IPS DF 6.9 (cell line): ENCODE measurements around the gene CCSER1.
"Not testable (repeated sequence)": the region's sequence is repeated elsewhere in the genome, so short reads cannot be mapped to it uniquely, and the experiment has no call there.

Experiments
- DNase-seq: peaks from one replicate; pipeline ENCODE4 v3.0.0-alpha.2; 2013; ENCODE audit warnings: low read depth, low spot score
- H3K27ac ChIP-seq: one replicate; pipeline ENCODE4 v1.5.1; 2013; ENCODE audit warnings: low read length, control low read depth
- H3K27me3 ChIP-seq: 2 replicates; pipeline ENCODE4 v1.6.1; 2013; ENCODE audit warnings: mild to moderate bottlenecking, low read length; ENCODE audit not compliant: control insufficient read depth, insufficient read depth
- H3K36me3 ChIP-seq: 2 replicates; pipeline ENCODE4 v1.6.1; 2013; ENCODE audit warnings: low read length; ENCODE audit not compliant: control insufficient read depth, insufficient read depth
- H3K4me1 ChIP-seq: 2 replicates; pipeline ENCODE4 v1.6.1; 2013; ENCODE audit warnings: low read length; ENCODE audit not compliant: control insufficient read depth, insufficient read depth
- H3K4me3 ChIP-seq: 2 replicates; pipeline ENCODE4 v1.5.1; 2013; ENCODE audit warnings: mild to moderate bottlenecking, low read length
- H3K9me3 ChIP-seq: 2 replicates; pipeline ENCODE4 v1.6.1; 2013; ENCODE audit warnings: low read length, inconsistent platforms; ENCODE audit not compliant: control insufficient read depth, insufficient read depth
- WGBS: extraction: QIAGEN DNeasy Blood & Tissue Kit; methylation state at CpG from one replicate; pipeline ENCODE4 v1.1.7; 2013; ENCODE audit warnings: mixed read lengths, missing lambda C conversion rate; ENCODE audit not compliant: insufficient read length, insufficient coverage; 5-methylcytosine and 5-hydroxymethylcytosine counted together

The CCSER1 gene

DNA sequence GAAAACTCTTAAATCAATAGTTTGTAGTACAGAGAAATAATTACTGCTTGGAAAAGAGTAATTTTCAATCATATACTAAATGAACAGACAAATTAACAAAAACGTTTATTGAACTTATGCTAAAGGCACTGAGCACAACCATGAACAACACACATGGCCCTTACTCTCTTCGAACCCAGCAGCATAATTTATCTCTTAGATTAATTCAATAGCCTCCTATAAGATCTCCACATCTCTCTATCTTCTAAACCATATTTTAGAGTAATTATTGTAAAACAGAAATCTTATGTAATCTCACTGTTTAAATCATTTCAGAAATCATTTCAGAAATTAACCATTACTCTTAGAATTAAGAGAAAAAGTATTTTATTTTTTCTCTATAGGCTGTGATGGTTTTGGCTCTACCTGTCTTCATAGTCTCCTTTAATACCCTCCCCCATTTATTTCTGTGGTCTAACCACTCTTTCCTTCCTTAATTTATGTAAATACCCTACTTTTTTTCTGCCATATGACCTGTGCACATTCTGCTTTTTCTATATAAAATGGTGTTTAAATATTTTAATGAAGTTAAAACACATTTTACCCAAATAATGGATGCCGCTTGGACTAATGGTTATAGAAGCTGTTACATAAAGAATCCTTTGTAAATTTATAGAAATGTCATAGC is 218.5 kb downstream of the CCSER1 start:
- H3K4me1 ChIP-seq = no peaks in the 10 kb centered on the region
- no peaks in the 10 kb centered on the region for H3K9me3 ChIP-seq
- no peaks in the 10 kb centered on the region; the same call in 1 of the 2 replicates for H3K27me3 ChIP-seq
- H3K36me3 ChIP-seq = no peaks in the 10 kb centered on the region
- H3K4me3 ChIP-seq = no peak overlapping the region
- H3K27ac ChIP-seq = no peak overlapping the region
- no CpG with 5 or more reads among the region's 3 CpGs for WGBS
- DNase-seq = no peak

DNA sequence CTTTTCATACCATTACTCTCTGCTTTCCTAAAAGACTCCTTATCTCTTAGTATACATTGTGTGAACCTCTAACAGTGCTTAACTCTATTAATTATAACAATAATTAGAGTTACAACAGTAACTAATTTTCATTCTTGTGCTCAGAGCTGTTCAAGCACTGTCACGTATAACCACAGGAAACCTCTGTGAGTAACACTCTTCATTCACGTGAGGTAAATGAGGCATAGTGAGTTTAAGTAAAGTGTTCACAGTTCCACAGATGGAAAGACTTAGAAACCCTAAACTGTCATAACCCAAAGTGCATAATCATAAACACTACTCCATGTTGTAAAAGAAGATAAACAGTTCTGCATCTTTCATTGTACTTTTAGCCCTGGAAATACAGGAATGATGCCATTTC is 222.4 kb downstream of the CCSER1 start:
- no CpG with 5 or more reads among the region's 2 CpGs for WGBS

DNA sequence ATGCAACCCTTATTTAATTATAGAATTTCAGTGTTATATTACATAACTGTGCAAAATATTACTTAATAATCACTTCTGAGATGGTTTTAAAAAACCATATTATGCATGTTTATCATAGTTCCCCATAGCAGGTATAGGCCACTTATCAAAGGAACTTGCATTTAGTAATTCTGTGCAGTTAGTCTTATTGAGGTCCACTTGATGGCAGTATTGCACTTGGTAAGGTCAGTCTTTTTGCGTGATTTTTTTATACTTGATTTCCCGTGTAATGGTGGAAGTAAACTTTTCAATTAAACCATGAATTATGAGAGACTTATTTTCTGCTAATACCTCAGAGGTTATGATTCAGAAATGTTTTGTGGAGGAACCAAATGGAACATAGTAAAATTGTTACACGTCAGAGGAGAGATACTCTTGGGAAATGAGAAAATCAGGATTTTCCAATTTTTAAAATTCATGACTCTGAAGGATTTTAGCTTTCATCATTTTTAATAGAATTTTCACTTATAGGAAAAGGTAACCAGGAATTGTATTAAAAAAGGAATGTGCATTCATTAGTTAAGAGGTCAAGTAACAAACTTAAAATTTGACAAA is 230.0 kb downstream of the CCSER1 start:
- Histone ChIP-seq H3K36me3 (no peaks in the 10 kb centered on the region), H3K9me3 (no peaks in the 10 kb centered on the region), H3K4me1 (no peaks in the 10 kb centered on the region), H3K27ac (no peak overlapping the region), H3K4me3 (no peak overlapping the region), H3K27me3 (no peaks in the 10 kb centered on the region)
- DNase-seq = peak; percentile 33
- no CpG with 5 or more reads among the region's 3 CpGs for WGBS

More for the DNA sequence above, 222.4 kb downstream of the CCSER1 start:
- no peak overlapping the region for H3K4me3 ChIP-seq
- no peaks in the 10 kb centered on the region; the same call in 1 of the 2 replicates for H3K27me3 ChIP-seq
- H3K27ac ChIP-seq = no peak overlapping the region
- no peaks in the 10 kb centered on the region for H3K9me3 ChIP-seq
- no peaks in the 10 kb centered on the region for H3K36me3 ChIP-seq
- DNase-seq = no peak
- H3K4me1 ChIP-seq = no peaks in the 10 kb centered on the region

DNA sequence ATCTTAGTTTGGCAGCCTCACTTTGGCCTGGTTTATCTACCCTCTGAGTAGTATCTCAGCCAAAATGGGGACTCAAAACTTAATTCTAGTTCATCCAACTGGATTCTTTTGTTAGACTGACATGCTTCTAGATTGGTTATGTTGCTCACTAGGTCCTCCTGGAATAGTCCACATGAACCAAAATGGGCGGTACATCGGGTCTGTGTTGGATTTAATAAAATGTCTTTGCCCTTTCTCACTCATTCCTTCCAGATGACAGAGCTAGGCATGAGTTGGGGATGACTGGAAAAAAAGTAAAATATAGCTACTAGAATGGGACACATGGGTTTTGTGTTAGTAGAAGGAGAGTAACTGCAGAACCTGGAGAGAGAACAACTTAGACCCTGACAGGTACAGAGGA is 247.9 kb downstream of the CCSER1 start:
- Histone ChIP-seq H3K9me3 (no peaks in the 10 kb centered on the region), H3K4me3 (no peak overlapping the region), H3K27ac (no peak overlapping the region), H3K27me3 (no peaks in the 10 kb centered on the region), H3K36me3 (no peaks in the 10 kb centered on the region), H3K4me1 (no peaks in the 10 kb centered on the region)
- no peak for DNase-seq
- WGBS = no CpG with 5 or more reads among the region's 2 CpGs

DNA sequence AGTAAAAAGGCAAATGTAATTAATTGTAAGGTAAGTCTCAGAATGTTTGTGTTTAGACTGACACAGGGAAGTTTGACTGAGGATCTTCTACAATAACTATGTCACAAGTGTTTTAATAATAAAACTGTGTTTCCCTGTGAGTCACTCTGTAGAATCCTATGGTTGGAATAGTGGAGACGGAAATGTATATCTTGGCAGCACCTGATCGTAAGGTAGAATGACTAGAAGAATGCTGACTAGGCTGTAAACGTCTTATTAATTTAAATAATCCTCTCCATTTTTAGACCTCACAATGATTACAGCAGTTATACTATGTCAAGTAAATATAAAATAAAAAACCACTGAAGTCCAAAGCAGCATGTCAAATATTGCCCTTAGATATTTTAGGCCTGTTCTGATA is 266.0 kb downstream of the CCSER1 start:
- DNase-seq = no peak
- no peaks in the 10 kb centered on the region for H3K27me3 ChIP-seq
- no peak overlapping the region for H3K27ac ChIP-seq
- H3K4me1 ChIP-seq = no peaks in the 10 kb centered on the region
- no peak overlapping the region for H3K4me3 ChIP-seq
- no CpG with 5 or more reads among the region's 3 CpGs for whole genome bisulfite sequencing
- H3K36me3 ChIP-seq = no peaks in the 10 kb centered on the region
- H3K9me3 ChIP-seq = no peaks in the 10 kb centered on the region

DNA sequence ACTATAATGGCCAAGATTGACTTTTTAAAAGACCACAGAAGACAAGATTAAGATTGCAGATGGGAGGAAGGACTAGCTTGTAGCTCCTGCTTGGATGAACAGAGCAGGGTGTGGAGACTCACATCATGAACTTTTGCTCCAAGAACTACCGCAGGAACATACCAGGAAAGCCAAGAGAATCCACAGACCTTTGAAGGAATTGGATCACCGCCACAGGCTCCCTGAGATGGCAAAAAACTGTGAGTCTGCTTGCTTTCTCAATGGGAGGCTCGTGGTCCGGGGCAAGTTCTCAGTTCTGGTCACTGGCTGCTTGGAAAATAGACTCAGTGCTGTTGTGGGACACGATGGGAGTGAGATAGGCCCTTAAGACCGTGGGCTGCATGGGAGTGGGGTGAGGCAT is 276.6 kb downstream of the CCSER1 start:
- Histone ChIP-seq H3K27ac (no peak overlapping the region), H3K27me3 (no peaks in the 10 kb centered on the region), H3K36me3 (no peaks in the 10 kb centered on the region), H3K4me3 (no peak overlapping the region), H3K9me3 (no peaks in the 10 kb centered on the region), H3K4me1 (no peaks in the 10 kb centered on the region)
- no peak for DNase-seq
- WGBS = no CpG with 5 or more reads among the region's 6 CpGs

DNA sequence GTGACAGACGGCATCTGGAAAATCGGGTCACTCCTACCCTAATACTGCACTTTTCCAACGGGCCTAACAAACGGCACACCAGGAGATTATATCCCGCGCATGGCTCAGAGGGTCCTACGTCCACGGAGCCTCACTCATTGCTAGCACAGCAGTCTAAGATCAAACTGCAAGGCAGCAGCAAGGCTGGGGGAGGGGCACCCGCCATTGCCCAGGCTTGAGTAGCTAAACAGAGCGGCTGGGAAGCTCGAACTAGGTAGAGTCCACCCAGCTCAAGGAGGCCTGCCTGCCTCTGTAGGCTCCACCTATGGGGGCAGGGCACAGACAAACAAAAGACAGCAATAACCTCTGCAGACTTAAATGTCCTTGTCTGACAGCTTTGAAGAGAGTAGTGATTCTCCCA is 280.7 kb downstream of the CCSER1 start:
- not testable (repeated sequence) for H3K9me3 ChIP-seq, H3K36me3 ChIP-seq, H3K27ac ChIP-seq, DNase-seq, H3K4me1 ChIP-seq, H3K27me3 ChIP-seq, H3K4me3 ChIP-seq
- no CpG with 5 or more reads among the region's 11 CpGs for WGBS

DNA sequence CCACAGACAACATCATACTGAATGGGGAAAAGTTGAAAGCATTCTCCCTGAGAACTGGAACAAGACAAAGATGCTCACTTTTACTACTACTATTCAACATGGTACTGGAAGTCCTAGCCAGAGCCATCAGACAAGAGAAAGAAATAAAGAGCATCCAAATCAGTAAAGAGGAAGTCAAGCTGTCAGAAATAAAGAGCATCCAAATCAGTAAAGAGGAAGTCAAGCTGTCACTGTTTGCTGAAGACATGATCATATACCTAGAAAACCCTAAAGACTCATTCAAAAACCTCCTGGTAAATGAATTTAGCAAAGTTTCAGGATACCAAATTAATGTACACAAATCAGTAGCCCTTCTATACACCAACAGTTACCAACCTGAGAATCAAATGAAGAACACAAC is 285.6 kb downstream of the CCSER1 start:
- H3K27ac ChIP-seq, H3K9me3 ChIP-seq, H3K4me3 ChIP-seq, H3K27me3 ChIP-seq, DNase-seq, H3K36me3 ChIP-seq, H3K4me1 ChIP-seq: not testable (repeated sequence)

DNA sequence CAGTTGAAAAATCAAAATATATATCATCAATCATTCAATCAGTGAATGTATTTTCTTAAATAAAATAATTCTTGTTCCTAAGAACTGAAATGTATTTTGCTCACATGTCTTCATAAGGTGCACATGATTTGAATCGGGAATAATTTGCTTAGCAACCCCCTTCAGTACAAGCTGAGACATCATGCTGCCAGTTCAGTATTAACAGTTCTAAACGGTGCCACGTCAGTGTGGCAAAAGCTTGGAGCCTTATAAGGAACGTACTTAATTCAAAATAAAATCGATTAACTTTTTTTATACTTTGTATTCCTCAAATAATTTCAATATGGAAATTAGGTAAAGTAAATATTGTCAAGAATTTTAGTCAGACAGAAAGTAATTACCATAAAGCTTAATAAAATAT is 287.9 kb downstream of the CCSER1 start:
- no peak overlapping the region for H3K4me3 ChIP-seq
- H3K27me3 ChIP-seq = no peaks in the 10 kb centered on the region
- no peaks in the 10 kb centered on the region for H3K9me3 ChIP-seq
- no CpG with 5 or more reads among the region's 5 CpGs for WGBS
- H3K4me1 ChIP-seq = no peaks in the 10 kb centered on the region
- DNase-seq = no peak
- no peaks in the 10 kb centered on the region for H3K36me3 ChIP-seq
- H3K27ac ChIP-seq = no peak overlapping the region

DNA sequence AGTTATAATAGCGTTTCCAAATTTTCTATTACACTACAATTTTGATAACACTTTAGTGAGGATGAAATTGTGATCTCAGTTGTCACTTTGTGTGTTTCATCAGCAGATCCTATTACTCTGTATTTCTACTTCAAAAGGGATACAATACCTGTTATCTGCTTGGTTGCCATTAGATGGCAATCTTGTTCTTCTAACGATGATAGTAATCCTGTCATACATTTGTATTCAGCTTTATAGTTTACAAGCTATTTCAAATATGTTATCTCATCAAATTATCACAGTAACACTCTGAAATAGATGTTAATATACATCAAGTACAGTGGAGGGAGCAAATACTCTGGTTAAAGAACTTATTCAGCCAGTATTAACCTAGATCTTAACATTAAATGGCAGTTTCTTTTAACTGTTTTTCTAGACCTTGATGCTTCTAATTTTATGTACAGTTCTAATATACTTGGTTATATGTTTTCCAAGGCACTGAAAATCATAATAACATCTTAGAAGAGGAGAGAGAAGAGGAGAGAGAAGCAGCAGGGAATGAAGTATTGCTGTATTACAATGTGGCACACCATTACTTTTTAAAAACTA is 292.0 kb downstream of the CCSER1 start:
- Histone ChIP-seq H3K27me3 (no peaks in the 10 kb centered on the region), H3K9me3 (no peaks in the 10 kb centered on the region), H3K36me3 (no peaks in the 10 kb centered on the region), H3K27ac (no peak overlapping the region), H3K4me3 (no peak overlapping the region), H3K4me1 (no peaks in the 10 kb centered on the region)
- DNase-seq = peak; percentile 4
- whole genome bisulfite sequencing = no CpG with 5 or more reads among the region's 2 CpGs

DNA sequence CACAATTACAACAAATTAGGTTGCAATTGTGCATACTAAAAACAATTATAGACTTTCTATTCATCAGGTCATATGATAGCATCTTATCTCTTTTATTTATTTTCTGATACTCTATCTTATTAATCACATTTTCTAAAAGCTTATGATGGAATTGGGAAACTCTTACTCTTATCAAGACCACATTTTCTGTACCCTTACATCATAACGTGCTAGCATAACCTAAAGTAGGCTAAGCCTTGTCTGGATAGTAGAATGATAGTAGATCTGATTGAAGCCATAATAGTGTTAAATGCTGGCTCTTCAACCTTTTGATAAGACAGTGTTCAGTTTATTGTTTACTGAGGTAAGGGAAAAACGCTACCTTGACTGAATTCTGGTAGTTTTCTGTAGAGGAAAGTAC is 294.0 kb downstream of the CCSER1 start:
- no peaks in the 10 kb centered on the region for H3K36me3 ChIP-seq
- H3K27me3 ChIP-seq = no peaks in the 10 kb centered on the region
- no peak overlapping the region for H3K4me3 ChIP-seq
- no CpG with 5 or more reads among the region's 2 CpGs for WGBS
- DNase-seq = no peak
- H3K9me3 ChIP-seq = no peaks in the 10 kb centered on the region
- H3K27ac ChIP-seq = no peak overlapping the region
- H3K4me1 ChIP-seq = no peaks in the 10 kb centered on the region
